ENCODE measurements around the gene FAM124A. TPM values are rescaled to one million over a fixed set of nuclear protein-coding genes. Genes with fewer than 3 reads are reported as not detected.

Gene FAM124A
- polyA plus RNA-seq, 3 donors = 0.54 to 6.9 (median 3.5) TPM

DNA sequence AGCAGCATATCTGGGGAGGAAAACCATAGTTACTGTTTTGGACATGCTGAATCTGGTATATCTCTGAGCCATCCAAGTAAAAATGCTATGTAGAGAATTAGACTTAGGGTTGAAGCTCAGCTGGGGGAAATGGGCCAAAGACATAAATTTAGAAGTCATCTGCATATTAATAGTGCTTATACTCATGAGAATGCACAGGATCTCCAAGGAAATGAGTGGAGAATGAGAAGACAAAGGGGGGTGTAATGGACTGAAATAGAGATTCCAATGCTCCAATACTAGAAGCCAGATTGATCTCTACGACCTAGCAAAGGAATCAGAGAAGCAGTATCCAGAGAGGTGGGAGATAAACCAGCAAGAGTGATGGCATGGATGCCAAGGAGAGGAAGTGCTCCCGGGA lies 10.3 kb upstream of the FAM124A start:
- H3K27ac ChIP-seq (ENCODE audit: low read depth, low read length) = no peak overlapping the region
- 42 to 69% (median 55%) methylated on average over 2 of the region's 2 CpGs for WGBS, 3 donors

DNA sequence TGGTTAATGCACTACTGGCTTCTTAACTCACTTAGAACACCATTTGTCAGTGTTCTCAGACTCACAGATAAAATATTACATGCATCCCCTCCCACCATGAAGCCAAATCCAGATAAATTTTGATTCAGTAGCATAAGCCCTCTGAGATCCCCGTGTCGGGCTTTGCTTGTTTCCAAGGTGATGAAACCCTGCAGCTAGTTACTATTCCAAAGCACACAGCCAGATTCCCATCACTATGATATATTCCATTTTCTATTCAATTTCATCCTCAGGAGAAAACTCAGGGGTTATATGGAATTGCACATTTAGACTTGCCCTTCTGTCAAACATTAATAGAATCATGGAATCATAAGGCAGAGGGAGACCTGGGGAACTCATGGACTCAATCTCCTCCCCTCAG lies 9.4 kb upstream of the FAM124A start:
- 34 to 58% (median 42%) methylated on average over 2 of the region's 2 CpGs for WGBS, 3 donors
- no peak overlapping the region for H3K27ac ChIP-seq (ENCODE audit: low read depth, low read length)

GRCh38 chr13:51213173-51213728 lies 8.9 kb upstream of the FAM124A start:
- H3K27ac ChIP-seq (ENCODE audit: low read depth, low read length) = no peak overlapping the region
- WGBS, 3 donors = 48 to 52% (median 52%) methylated on average over 6 of the region's 6 CpGs

DNA sequence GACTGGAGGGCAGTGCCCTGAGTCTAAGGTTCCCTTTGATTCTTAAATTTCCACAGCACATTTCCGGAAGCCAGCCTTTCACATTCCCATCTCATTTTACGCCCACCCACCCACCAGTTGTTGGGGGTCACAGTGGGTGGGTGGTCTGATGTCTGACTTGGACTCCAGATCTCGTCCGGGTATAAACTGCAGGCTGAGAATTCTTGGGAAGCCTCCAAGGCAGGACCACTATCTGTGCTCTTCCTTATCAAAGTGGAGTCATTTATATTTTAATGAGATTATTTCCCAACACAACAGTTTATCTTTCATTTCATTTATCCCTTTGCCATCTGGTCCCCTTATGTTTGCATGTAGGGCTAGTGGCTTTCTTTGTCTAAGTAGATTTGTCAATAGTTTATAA lies 3.6 kb upstream of the FAM124A start:
- no peak overlapping the region for H3K27ac ChIP-seq (ENCODE audit: low read depth, low read length)
- 85 to 86% (median 86%) methylated on average over 4 of the region's 4 CpGs for WGBS, 3 donors

- WGBS, 3 donors = 88 to 90% (median 89%) methylated on average over 2 of the region's 2 CpGs
- no peak overlapping the region for H3K27ac ChIP-seq (ENCODE audit: low read depth, low read length)
Measured at GRCh38 chr13:51220706-51221105, 1.5 kb upstream of the FAM124A start.

DNA sequence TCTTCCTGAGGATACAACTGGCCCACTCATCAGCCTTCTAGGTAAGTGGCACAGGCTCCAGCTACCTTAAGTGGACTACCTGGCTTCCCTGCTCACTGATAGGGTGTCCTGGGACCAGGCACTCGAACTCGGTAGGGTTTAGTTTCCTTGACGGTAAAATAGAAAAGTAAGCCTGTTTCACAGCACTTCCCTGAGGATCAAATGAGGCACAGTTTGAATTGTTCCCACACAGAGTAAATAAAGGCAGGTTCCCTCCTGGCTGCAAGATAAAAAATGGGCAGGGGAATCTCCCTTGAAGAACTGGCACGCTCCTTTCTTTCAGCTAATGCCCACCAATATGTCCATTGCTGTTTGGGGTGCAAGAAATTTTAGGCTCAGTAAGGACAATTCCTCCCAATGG lies 1.1 kb upstream of the FAM124A start:
- WGBS, 3 donors = 21 to 82% (median 72%) methylated on average over 4 of the region's 4 CpGs
- no peak overlapping the region for H3K27ac ChIP-seq (ENCODE audit: low read depth, low read length)

GRCh38 chr13:51221674-51222036 lies 543 bp upstream of the FAM124A start:
- H3K27ac ChIP-seq (ENCODE audit: low read depth, low read length) = no peak overlapping the region
- 3 to 4% (median 4%) methylated on average over 11 of the region's 11 CpGs for WGBS, 3 donors

- 15 to 29% (median 15%) methylated on average over 33 to 34 of the region's 34 CpGs for WGBS, 3 donors
Measured at GRCh38 chr13:51222686-51223559, 725 bp downstream of the FAM124A start.

DNA sequence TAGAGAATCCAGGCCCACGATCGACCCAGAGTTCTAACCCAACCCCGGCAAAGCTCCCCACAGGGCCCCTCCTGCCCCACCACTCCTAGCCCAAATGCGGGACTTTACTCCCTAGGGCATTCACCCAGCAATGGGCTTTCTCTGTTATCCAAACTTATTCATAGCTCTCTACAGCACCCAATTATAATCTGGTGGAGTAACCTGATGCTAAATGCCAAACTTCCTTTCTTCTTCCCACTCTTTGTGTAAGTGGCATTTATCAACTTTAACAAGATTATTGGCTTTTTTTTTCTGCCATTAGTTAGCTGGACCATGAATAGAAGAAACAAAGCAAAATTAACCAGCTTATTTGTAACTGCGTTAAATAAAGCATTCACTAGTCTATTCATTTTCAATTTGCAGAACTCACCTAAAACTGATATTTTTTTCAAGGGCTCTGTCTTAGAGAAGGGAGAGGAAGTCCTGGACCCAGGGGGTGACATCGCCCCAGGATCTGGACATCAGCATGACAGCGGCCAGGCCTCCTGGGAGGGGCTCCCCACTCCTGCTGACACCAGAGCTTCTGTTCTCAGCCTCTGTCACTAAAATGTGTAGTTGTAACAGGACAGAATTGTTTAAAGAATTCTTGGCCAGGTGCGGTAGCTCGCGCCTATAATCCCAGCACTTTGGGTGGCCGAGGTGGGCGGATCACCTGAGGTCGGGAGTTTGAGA lies 1.5 kb downstream of the FAM124A start:
- H3K27ac ChIP-seq (ENCODE audit: low read depth, low read length) = no peak overlapping the region
- WGBS, 3 donors = 85 to 89% (median 87%) methylated on average over 13 of the region's 13 CpGs

More at GRCh38 chr13:51222686-51223559, 725 bp downstream of the FAM124A start:
- no peak overlapping the region for H3K27ac ChIP-seq (ENCODE audit: low read depth, low read length)

- no peak overlapping the region for H3K27ac ChIP-seq (ENCODE audit: low read depth, low read length)
Measured at GRCh38 chr13:51225029-51225428, 2.8 kb downstream of the FAM124A start.

GRCh38 chr13:51227404-51227803 lies 5.2 kb downstream of the FAM124A start:
- 76 to 92% (median 85%) methylated on average over 1 of the region's 1 CpG for WGBS, 3 donors
- H3K27ac ChIP-seq (ENCODE audit: low read depth, low read length) = no peak overlapping the region

GRCh38 chr13:51229101-51229719 lies 7.0 kb downstream of the FAM124A start:
- no peak overlapping the region for H3K27ac ChIP-seq (ENCODE audit: low read depth, low read length)
- 93 to 96% (median 93%) methylated on average over 12 of the region's 12 CpGs for WGBS, 3 donors

GRCh38 chr13:51229731-51230130 lies 7.5 kb downstream of the FAM124A start:
- 51 to 58% (median 56%) methylated on average over 2 of the region's 2 CpGs for WGBS, 3 donors

DNA sequence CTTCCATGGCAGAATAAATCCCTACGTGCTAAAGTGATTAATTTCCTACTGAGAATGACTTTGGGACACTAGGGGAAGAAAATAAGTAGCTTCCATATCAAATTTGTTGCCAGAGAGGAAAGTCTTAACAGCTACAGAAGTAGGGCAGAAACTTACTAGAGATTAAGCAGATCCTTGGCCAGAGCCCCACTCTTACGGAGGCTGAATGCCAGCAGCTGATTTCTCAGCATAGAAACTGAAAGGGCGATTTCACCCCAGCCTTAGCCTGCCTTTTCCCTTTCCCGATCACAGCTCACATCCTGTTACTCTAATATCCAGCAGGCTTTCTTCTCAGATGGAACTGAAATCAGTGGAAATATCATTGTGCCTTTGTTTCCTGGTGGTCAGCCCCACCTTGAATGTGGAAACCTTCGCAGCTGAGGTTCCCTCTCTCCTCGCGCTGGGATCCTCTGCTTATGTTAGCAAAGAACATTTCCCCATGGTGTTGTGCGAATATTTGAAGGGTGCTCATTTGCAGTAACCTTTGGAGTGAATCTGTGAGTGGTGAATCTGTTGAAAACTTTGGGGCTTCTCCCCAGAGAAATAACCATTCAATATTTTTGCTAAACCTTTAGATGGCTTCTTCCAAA lies 8.4 kb downstream of the FAM124A start:
- H3K27ac ChIP-seq (ENCODE audit: low read depth, low read length) = no peak overlapping the region
- WGBS, 3 donors = 9 to 24% (median 10%) methylated on average over 8 of the region's 8 CpGs

More at GRCh38 chr13:51229731-51230130, 7.5 kb downstream of the FAM124A start:
- H3K27ac ChIP-seq (ENCODE audit: low read depth, low read length) = no peak overlapping the region

GRCh38 chr13:51231456-51231855 lies 9.3 kb downstream of the FAM124A start:
- H3K27ac ChIP-seq (ENCODE audit: low read depth, low read length) = no peak overlapping the region
- WGBS, 3 donors = 92 to 98% (median 95%) methylated on average over 2 of the region's 2 CpGs

- no peak overlapping the region for H3K27ac ChIP-seq (ENCODE audit: low read depth, low read length)
Measured at GRCh38 chr13:51232328-51232727, 10.1 kb downstream of the FAM124A start.

GRCh38 chr13:51233117-51233826 lies 11.1 kb downstream of the FAM124A start:
- H3K27ac ChIP-seq (ENCODE audit: low read depth, low read length) = no peak overlapping the region
- WGBS, 3 donors = 91 to 94% (median 94%) methylated on average over 9 of the region's 9 CpGs

DNA sequence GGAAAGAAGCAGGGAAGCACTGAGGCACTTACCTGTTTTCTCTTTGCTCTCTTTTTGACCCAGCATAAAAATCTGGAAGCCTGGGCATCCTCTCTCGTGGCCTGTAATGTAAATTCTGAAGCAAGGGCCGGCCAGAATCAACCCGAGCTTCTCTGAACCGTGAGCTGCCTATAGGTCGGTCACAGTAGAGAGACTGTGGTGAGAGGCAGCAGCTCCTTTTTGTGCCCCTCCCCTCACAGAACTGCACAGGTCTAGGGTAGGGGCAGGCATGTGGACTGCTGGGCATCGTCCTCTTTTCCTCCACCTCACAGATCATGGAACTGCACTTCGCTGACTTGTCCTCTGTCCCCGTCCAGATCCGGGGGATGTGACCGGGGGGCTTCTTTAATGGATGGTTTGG lies 12.5 kb downstream of the FAM124A start:
- 73 to 96% (median 86%) methylated on average over 10 of the region's 10 CpGs for WGBS, 3 donors
- no peak overlapping the region for H3K27ac ChIP-seq (ENCODE audit: low read depth, low read length)

All from adipose tissue (tissue), 3 donors.